GM23338 (cell line): ENCODE results near the gene MPHOSPH8. TPM values are rescaled to one million over a fixed set of nuclear protein-coding genes. Genes with fewer than 3 reads are reported as not detected.

ENCODE experiments used
- ATAC-seq: fragments of 200-7000 bp; cut with Tn5 transposase; 3 replicates; pipeline ENCODE4 v1.9.1; 2020
- DNase-seq: peaks from one replicate; pipeline ENCODE4 v3.0.0-alpha.2; 2015; ENCODE audit warnings: low spot score
- H2AFZ ChIP-seq: fragments of 200-600 bp; sonication (generic); 2 replicates; pipeline ENCODE4 v1.8.0; 2016; ENCODE audit warnings: antibody characterized with exemption, mild to moderate bottlenecking, moderate library complexity
- H3F3A ChIP-seq: fragments of 200-600 bp; sonication (generic); replicated peaks from 2 replicates; pipeline ENCODE4 v1.8.0; 2017; ENCODE audit warnings: antibody characterized with exemption, mixed run types, low read depth
- H3K27ac ChIP-seq: fragments of 200-600 bp; sonication (generic); 2 replicates; pipeline ENCODE4 v1.6.1; 2016; ENCODE audit warnings: low read depth
- H3K27me3 ChIP-seq: fragments of 200-600 bp; sonication (generic); 2 replicates; pipeline ENCODE4 v1.8.0; 2016; ENCODE audit warnings: mild to moderate bottlenecking, mixed run types, moderate library complexity; ENCODE audit not compliant: insufficient read depth
- H3K36me3 ChIP-seq: fragments of 200-600 bp; sonication (generic); 2 replicates; pipeline ENCODE4 v1.8.0; 2016; ENCODE audit warnings: mild to moderate bottlenecking; ENCODE audit not compliant: insufficient read depth
- H3K4me1 ChIP-seq: fragments of 200-600 bp; sonication (generic); 2 replicates; pipeline ENCODE4 v1.8.0; 2016; ENCODE audit warnings: mild to moderate bottlenecking, moderate library complexity; ENCODE audit not compliant: insufficient read depth
- H3K4me2 ChIP-seq: fragments of 200-600 bp; sonication (generic); 2 replicates; pipeline ENCODE4 v1.7.1; 2017; ENCODE audit warnings: mixed run types
- H3K4me3 ChIP-seq: fragments of 200-600 bp; sonication (generic); 2 replicates; pipeline ENCODE4 v1.6.1; 2016; ENCODE audit warnings: mixed run types
- H3K79me2 ChIP-seq: fragments of 200-600 bp; sonication (generic); replicated peaks from 2 replicates; pipeline ENCODE4 v1.8.0; 2017; ENCODE audit warnings: mild to moderate bottlenecking; ENCODE audit not compliant: insufficient read depth
- H3K9me2 ChIP-seq: fragments of 200-600 bp; sonication (generic); 2 replicates; pipeline ENCODE4 v1.8.0; 2017; ENCODE audit not compliant: insufficient read depth
- H4K20me1 ChIP-seq: fragments of 200-600 bp; sonication (generic); replicated peaks from 2 replicates; pipeline ENCODE4 v1.8.0; 2017; ENCODE audit warnings: mild to moderate bottlenecking; ENCODE audit not compliant: insufficient read depth
- H3K27ac Mint-ChIP-seq: 2 replicates; pipeline ENCODE4 v1.8.0; 2020; ENCODE audit warnings: inconsistent platforms, mild to moderate bottlenecking, moderate library complexity, mixed read lengths
- H3K27me3 Mint-ChIP-seq: 3 replicates; pipeline ENCODE4 v1.8.0; 2022; ENCODE audit warnings: low read depth, mild to moderate bottlenecking, moderate library complexity, mixed read lengths, inconsistent platforms; ENCODE audit not compliant: insufficient read depth, poor library complexity
- H3K36me3 Mint-ChIP-seq: 3 replicates; pipeline ENCODE4 v1.8.0; 2021; ENCODE audit warnings: low read depth, mild to moderate bottlenecking, inconsistent platforms, moderate library complexity, mixed read lengths
- H3K4me1 Mint-ChIP-seq: 3 replicates; pipeline ENCODE4 v1.8.0; 2020; ENCODE audit warnings: mild to moderate bottlenecking, inconsistent platforms, mixed read lengths
- H3K4me3 Mint-ChIP-seq: 3 replicates; pipeline ENCODE4 v1.8.0; 2021; ENCODE audit warnings: moderate library complexity, mild to moderate bottlenecking, inconsistent platforms, mixed read lengths
- H3K9me3 Mint-ChIP-seq: 3 replicates; pipeline ENCODE4 v1.8.0; 2020; ENCODE audit warnings: moderate library complexity, mild to moderate bottlenecking, inconsistent platforms, mixed read lengths
- CTCF ChIP-seq, 2 experiments: fragments of 200-600 bp in 1 of 2; sonication (generic) in 1 of 2; conservative IDR thresholded peaks; 2 replicates each; pipeline versions ENCODE4 v1.5.1 to v1.6.1; 2016 to 2017; ENCODE audit warnings: antibody characterized with exemption in 2 of 2, low read depth in 2 of 2, mild to moderate bottlenecking in 2 of 2, moderate library complexity in 1 of 2
- ETS1 ChIP-seq: IDR thresholded peaks from 2 replicates; pipeline ENCODE4 v1.6.1; 2016; ENCODE audit warnings: antibody characterized with exemption
- EZH2 ChIP-seq: fragments of 200-600 bp; sonication (generic); IDR thresholded peaks from one replicate; pipeline ENCODE4 v1.8.0; 2017; ENCODE audit warnings: antibody characterized with exemption, mild to moderate bottlenecking, low read depth; ENCODE audit not compliant: unreplicated experiment
- EZH2phosphoT487 ChIP-seq: fragments of 200-600 bp; sonication (generic); IDR thresholded peaks from one replicate; pipeline ENCODE4 v1.8.1; 2018; ENCODE audit warnings: antibody characterized with exemption; ENCODE audit not compliant: unreplicated experiment
- JUNB ChIP-seq: IDR thresholded peaks from one replicate; pipeline ENCODE4 v1.6.1; 2016; ENCODE audit warnings: antibody characterized with exemption; ENCODE audit not compliant: unreplicated experiment
- NANOG ChIP-seq: IDR thresholded peaks from 2 replicates; pipeline ENCODE4 v1.6.1; 2016; ENCODE audit warnings: antibody characterized with exemption, borderline replicate concordance
- REST ChIP-seq: IDR thresholded peaks from one replicate; pipeline ENCODE4 v1.6.1; 2018; ENCODE audit warnings: antibody characterized with exemption; ENCODE audit not compliant: unreplicated experiment
- STAT1 ChIP-seq: IDR thresholded peaks from one replicate; pipeline ENCODE4 v1.6.1; 2016; ENCODE audit warnings: antibody characterized with exemption; ENCODE audit not compliant: unreplicated experiment
- polyA plus RNA-seq: library from polyadenylated mRNA; unstranded; fragments of >200 nt; fragmentation: Nextera tagmentation; extraction: Ambion mirVana; gene quantifications from 2 replicates; pipeline ENCODE4 v1.2.1, GENCODE V29; 2016
- total RNA-seq: library from RNA; depleted of rRNA; stranded (reverse); fragments of >200 nt; shearing (Covaris generic); gene quantifications from 2 replicates; pipeline ENCODE4 v1.2.3, GENCODE V29; 2014

Gene MPHOSPH8
- total and polyA plus RNA-seq, 2 experiments from 2014 or later: 15.6 to 31.9 TPM

GRCh38 chr13:19592657-19593180 is 40.7 kb upstream of the MPHOSPH8 start (continued):
- TF ChIP-seq REST (no peak), EZH2 (no peak), CTCF (conservative IDR thresholded peaks at IDR 0.05; ENCODE audit: low read depth in 2 of 2) (no peak), JUNB (no peak), STAT1 (no peak), EZH2phosphoT487 (no peak), ETS1 (no peak), NANOG (no peak)

GRCh38 chr13:19596086-19596485 is 37.4 kb upstream of the MPHOSPH8 start:
- H3K4me3 ChIP-seq: no peak overlapping the region
- no peak overlapping the region for H3K4me2 ChIP-seq
- peaks cover 3% of the 10 kb centered on the region for H3K27me3 ChIP-seq
- peaks cover 67% of the 10 kb centered on the region for H3K9me3 Mint-ChIP-seq
- no peaks in the 10 kb centered on the region for H3F3A ChIP-seq
- no peak for TF ChIP-seq CTCF (conservative IDR thresholded peaks at IDR 0.05; ENCODE audit: low read depth in 2 of 2)
- ATAC-seq: no peak
- no peak overlapping the region for H3K27ac Mint-ChIP-seq
- no peak overlapping the region for H3K4me3 Mint-ChIP-seq
- no peak for DNase-seq
- H3K9me2 ChIP-seq: no peaks in the 10 kb centered on the region
- H3K36me3 Mint-ChIP-seq: no peaks in the 10 kb centered on the region; the same call in 2 of the 3 replicates
- H3K4me1 ChIP-seq: no peaks in the 10 kb centered on the region
- H3K27ac ChIP-seq: no peak overlapping the region
- no peak overlapping the region for H2AFZ ChIP-seq
- no peaks in the 10 kb centered on the region for H4K20me1 ChIP-seq
- no peaks in the 10 kb centered on the region for H3K79me2 ChIP-seq
- H3K4me1 Mint-ChIP-seq: no peaks in the 10 kb centered on the region
- no peaks in the 10 kb centered on the region for H3K36me3 ChIP-seq
- H3K27me3 Mint-ChIP-seq: peaks cover 8% of the 10 kb centered on the region
